Cardiac septum (tissue), 1 donor: ENCODE measurements around the gene RIT2. TPM values are rescaled to one million over a fixed set of nuclear protein-coding genes. Genes with fewer than 3 reads are reported as not detected.

Experiments used
- DNase-seq: peaks from one replicate; pipeline ENCODE4 v3.0.0-alpha.2; 2020; ENCODE audit warnings: low spot score
- intact Hi-C: fragments of 100-400 bp; cut with DNase I; formaldehyde crosslinking; loops from one replicate; pipeline ENCODE4 v1.14.0; 2022
- total RNA-seq: library from RNA; stranded (reverse); fragmentation: NEBNext Ultra II Directional; extraction: Animal tissue kit (Norgen Biotek cat#: 25700); gene quantifications from one replicate; pipeline ENCODE4 v1.2.1, GENCODE V29; 2021
- donor health status: DM: no; HTN: no; CAD: no.

The RIT2 gene
- total RNA-seq, 1 donor from 2014 or later = not detected

DNA sequence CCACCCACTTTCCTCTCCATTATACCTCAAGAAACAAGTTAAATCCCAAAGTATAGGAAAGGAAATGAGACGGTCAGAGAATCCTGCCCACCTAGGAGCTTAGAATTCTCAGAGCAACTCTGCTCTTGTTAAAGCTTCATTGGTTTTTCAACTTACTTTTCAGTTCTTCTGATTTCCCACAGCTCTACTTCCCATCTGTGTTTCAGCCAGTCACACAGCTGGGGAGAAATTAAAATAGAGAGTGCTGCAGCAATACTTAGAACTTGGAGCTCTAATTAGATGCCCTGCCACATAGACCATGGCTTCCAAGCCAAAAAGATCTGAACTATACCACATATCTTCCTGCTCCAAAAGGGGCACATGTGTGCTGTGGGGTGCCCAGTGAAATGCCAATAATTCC is 166.7 kb downstream of the RIT2 start:
- no peak for DNase-seq

DNA sequence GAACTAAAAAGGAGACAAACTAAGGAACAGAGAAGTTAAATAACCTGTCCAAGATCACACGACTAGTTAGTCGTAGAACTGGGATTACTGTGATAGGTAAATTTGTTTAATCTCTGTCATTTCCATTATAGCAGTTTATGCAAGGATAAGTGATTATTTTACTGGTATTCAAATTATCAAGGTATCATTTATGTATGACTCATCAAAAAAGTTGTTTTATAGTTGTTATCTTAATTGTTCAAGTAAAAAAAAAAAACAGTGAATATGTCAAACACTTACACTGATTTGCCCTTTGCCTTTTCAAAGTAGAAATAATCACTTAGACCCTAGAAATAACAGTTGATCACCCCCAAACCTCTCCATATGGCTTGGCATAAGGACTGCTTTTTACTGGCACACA is 173.6 kb downstream of the RIT2 start:
- no peak for DNase-seq
- intact Hi-C loops = no loop called here

More for the DNA sequence above, 166.7 kb downstream of the RIT2 start:
- intact Hi-C loops = no loop called here

DNA sequence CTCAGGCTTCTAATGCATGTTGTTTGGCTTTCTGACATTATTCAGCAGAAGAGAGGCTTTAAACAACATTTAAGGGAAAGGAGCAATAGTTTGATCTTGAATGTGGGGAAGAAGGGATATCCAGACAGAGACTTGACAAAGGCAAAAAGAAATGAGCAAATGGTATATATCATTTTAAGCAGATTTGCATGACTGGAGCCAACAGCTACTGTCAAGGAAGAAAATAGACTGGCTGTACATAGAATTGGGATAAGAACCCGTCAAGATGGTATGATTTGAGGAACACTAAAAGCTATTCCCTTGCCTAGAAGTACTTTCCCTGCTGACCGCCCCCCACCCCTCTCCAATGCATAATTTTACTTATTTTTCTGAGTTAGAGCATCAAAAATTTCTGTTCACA is 174.5 kb downstream of the RIT2 start:
- intact Hi-C loops = no loop called here
- DNase-seq = no peak

DNA sequence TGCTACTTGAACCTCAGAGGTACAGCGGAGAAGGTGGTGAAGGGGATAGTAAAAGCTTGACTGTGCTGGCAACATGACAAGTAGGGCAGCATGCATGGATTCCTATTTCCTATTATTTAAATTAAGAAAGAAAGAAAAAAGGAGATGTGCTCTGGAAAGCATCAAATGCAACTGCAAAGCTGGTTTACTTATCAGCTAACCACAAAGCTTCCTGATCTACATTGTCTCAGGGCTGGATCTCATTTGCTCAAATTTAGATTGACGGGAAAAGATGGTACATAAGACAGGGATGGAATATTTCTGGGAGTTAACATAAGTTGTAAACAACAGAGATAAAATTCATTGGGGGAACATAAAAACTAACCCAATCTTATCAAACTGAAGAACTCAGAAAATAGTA is 178.0 kb downstream of the RIT2 start:
- intact Hi-C loops = no loop called here
- no peak for DNase-seq

DNA sequence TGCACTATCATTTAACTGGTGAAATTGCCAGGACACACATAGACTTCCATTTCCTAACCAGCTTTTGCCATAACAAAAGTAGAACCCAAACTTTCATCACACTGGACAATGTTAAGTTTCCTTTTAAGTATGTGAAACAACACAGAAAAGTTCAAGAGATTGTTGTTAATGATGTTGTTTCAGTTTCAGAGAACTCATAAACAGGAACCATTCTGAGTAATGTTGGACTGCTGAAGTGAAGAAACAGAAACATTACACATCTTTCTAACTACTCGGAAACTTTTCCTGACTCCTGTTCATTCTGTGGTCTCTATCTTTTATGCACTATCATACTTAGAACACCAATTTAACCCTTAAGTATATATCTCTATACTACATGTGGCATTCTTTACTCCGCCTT is 179.2 kb downstream of the RIT2 start:
- intact Hi-C loops = no loop called here

DNA sequence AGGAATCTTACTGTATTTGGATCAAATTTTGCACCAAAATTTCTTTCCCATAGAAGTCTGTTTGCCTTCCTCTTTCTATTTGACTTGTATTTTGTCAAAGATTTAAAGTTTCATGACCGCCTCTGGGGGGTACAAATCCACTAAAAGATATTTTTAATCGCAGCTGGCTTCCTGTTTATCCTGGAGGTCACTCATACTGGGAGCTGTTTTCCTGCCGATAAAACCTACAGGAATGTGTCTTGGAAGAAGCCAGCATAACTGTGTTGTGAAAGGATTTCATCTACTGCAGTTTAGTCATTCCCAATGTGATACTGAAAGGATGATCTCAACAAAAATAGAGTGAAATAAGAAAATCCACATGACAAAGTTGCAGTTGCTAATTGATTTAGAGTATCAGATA is 184.0 kb downstream of the RIT2 start:
- intact Hi-C loops = no loop called here
- DNase-seq = no peak

More for the DNA sequence above, 179.2 kb downstream of the RIT2 start:
- DNase-seq = no peak

DNA sequence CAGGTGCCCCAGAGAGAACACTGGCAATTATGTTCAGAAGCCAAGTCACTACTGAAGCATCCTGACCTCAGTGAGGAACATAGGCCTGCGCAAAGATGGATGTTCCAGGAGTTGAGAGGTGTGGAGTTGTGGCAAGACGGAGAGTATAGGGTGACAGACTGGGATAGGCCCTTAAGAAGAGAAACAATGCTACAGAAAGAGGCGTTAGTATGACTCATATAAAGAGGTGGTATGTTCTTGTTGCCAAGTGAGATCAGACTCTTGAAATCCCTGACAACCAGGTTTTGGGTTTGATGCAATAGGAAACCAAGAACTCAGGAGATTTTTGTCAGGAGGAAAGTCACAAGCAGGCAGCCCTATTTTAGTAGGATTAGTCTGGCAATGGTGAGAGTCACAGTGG is 185.6 kb downstream of the RIT2 start:
- no peak for DNase-seq
- intact Hi-C loops = no loop called here

DNA sequence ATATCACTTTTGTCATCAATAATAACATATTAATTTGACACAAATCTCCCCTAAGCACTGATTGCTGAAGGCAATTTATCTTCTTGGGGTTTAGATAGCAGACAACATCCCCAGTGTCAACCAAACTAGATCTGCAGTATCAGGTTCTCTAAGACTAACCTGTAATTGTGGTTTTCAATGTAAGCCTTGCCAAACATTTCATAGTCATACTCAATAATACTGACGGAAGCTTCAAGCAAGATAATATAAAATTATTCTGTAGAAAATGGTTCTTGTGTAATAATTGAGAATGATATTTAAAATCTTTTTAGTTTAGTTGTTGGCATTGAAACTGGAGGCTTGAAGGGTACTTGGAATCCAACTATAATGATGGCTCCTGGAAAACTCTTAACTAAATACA is 186.3 kb downstream of the RIT2 start:
- DNase-seq = no peak
- intact Hi-C loops = no loop called here

DNA sequence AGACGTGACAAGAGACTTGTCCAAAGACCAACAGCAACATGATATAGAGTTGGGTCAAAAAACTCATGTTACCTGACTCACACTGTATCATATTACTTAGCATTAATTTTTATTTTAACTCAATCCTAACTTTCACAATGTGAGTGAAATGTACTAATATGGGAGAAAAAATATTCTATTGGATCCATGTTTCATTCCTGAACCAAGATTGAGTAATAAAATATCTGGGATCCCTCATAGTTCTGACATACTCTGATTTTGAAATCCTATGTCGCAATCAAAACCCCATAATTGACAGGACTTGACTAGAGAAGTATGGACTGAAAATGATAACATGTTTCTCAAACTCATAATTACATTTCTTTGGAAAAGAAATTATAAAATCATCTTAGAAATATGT is 190.4 kb downstream of the RIT2 start:
- DNase-seq = no peak
- intact Hi-C loops = no loop called here

DNA sequence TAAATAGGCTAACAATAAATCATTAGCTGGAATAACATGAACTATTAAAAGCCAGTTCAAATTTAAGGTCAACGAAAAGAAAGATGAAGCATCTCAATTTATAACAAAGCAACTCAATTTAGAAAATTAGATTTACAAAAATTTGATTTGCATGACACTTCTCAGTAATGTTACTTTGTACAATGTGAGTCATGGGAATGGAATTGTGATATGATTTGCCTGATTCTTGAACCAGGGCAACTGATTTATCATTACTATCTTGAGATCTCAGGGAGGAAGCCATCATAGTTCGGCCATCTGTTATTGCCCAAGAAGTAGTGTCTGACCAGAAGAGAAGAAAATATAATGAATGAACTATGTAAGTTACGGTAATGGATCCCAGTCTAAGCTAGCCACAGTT is 193.1 kb downstream of the RIT2 start:
- DNase-seq = no peak
- intact Hi-C loops = no loop called here

DNA sequence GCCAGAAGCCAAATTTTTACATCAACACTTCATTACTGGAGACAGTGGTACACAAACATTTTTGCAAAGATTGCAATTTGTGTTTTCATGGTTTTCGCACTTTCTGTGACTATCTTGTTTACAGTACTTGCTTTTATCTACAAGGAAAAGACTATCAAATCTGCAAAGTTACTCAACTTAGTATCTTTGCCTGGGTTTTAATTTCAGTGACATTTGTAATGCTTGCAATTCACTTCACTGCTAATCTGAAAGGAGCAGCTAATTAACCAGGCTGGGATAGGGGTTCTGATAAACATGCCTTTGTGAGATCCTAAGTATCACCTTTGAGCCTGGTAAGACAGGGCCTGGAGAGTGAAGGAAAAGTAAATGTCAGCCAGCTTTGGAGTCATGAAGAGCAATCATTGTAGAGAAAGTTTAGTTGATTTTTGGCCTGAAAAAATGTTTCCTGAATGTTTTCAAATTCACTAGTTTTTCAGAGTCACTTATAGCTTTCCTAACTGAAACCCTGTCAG is 194.2 kb downstream of the RIT2 start:
- intact Hi-C loops = no loop called here
- DNase-seq = no peak

DNA sequence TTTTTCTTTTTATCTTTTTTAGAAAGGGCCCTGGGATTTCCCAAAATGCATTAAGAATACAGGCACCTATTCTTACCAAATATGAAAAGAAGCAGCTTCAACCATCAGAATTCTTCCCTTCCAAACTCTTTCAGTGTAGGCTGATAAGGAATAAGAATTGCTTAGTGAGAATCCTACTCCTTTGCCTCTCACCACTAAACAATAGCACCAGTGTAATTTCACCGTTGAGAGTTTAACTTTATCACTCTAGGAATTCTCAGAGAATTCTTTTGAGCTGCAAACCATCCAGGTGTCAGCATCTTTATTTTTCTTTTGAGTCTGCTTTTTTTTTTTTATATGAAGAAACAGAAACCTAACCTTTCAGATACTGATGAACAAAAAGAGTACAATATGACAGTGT is 194.9 kb downstream of the RIT2 start:
- intact Hi-C loops = no loop called here
- DNase-seq = no peak

DNA sequence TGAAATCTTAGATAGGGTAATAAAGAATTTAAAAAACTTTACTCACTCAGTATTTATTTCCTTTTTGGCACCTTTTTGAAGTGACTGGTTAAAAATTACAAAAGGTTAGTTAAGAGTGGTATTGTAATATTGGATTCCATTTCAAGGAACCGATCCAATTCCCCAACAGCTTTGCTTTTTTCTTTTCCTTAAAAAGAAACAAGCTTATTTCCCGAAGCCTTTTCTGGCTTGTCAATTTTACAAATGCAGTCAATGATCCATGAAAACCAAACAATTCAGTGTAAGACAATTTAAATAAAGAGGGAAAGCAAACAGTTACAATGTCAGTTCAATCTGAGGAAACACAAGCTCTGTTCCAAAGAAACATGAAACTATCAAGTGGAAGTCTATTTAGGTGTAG is 200.2 kb downstream of the RIT2 start:
- DNase-seq = no peak
- intact Hi-C loops = no loop called here

DNA sequence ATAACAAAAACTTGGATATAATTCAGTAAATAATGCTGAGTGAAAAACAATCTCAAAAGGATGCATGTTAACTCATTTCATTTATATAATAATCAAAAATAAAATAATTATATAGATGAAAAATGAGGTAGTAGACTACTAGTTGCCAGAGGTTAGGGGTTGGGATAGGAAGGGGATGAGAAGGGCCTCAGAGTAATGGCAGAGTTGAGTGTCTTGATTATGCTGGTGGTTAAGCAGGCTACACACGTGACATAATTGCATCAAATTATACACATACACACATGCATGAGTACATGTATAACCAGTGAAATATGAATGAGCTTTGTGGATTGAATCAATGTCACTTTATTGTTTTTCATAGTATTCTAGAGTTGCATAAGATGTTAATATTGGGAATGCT is 201.0 kb downstream of the RIT2 start:
- intact Hi-C loops = no loop called here
- no peak for DNase-seq

DNA sequence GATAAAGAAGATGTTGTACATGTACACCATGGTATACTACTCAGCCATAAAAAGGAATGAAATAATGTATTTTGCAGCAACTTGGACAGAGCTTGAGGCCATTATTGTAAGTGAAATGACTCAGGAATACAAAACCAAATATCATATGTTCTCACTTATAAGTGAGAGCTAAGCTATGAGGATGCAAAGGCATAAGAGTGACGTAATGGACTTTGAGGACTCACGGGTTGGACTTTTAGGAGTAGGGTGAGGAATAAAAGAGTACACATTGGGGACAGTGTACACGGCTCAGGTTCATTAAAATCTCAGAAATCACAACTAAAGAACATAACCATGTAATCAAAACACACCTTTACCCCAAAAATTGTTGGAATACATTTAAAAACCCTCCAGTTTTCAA is 206.4 kb downstream of the RIT2 start:
- intact Hi-C loops = no loop called here
- DNase-seq = no peak

DNA sequence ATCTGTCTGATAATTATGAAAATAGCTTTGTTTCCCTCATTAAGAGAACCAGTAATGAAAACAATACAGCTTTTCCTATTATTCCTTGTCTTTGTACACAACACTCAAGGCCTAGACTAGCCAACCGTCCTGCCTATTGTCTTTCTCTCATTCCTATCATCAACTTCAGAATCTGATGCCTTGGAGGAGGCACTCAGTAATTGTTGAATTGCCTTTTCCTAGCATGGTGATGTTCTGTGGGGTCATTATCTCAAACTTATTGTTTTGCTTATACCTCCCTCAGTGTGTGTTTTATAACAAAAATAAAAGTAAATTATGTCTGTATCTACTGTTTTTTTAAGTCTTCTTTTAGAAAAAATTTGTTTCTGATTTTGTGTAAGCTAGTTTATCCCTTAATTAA is 208.7 kb downstream of the RIT2 start:
- DNase-seq = no peak
- intact Hi-C loops = no loop called here

DNA sequence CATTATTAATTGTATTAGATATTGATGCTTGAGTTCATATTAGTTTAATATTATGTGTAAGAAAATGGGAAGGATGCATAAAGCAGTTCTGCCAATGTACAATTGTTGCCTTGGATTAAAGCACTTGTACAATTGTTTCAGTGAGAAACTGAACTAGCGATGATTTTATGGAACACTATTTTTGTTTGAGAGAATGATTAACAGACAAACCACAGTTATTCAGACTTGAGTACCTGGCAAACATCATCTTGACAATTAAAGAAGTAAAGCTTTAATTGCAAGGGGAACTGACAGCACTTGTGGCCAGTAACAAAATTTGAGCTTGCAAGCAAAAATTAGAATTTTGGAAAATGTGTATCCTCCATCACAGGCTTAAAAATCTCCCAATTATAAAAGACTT is 214.3 kb downstream of the RIT2 start:
- DNase-seq = no peak
- intact Hi-C loops = no loop called here

DNA sequence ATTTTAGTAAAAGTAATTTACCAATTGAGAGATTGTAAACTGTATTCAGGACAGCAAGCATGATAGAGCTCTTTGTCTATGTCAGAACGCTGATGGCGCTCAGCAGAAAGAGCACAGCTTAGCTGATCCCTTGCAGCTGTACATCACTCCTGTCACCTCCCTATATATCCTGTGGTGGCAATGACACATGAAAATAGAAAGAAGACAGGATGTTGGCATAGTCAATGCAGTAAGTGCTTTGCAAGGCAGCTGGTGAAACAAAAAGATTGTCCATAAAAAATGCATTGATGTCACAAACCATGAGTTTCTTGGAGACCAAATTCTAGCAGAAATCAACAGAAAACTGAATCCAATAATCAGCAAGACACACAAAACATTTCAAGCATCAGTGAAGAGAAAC is 221.5 kb downstream of the RIT2 start:
- no peak for DNase-seq
- intact Hi-C loops = no loop called here

DNA sequence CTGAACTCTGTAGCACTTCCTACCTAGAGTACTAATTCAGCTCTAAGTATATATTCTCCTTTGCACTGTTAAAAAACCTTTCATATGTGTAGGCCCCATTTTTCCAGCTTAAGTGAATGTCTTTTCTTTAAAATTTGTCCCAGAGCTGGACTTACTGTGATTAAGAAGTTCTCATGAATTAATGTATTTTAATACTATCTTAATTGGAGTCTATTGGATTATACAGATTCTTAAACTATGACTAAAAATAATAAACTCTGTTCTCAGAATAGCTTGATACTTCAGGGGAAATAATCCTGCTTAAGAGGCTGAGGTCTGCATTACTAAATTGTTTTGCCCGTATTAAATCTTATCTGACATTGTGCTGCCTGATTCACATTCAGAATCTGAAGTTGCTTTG is 223.3 kb downstream of the RIT2 start:
- intact Hi-C loops = no loop called here
- no peak for DNase-seq

DNA sequence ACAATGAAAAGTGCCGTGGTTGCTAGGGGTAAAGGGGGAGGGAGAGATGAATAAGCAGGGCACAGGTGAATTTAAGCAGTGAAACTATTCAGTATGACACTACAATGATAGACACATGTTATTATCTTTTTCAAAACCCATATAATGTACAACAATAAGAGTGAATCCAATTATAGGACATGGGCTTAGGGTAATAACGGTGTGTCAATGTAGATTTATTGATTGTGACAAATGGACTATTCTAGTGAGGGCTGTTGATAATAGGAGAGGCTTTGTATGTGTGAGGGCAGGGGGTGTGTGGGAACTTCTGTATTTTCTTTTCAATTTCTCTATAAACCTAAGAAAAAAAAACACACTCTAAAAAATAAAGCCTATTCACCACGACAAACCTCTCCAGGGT is 223.8 kb downstream of the RIT2 start:
- intact Hi-C loops = no loop called here
- no peak for DNase-seq

DNA sequence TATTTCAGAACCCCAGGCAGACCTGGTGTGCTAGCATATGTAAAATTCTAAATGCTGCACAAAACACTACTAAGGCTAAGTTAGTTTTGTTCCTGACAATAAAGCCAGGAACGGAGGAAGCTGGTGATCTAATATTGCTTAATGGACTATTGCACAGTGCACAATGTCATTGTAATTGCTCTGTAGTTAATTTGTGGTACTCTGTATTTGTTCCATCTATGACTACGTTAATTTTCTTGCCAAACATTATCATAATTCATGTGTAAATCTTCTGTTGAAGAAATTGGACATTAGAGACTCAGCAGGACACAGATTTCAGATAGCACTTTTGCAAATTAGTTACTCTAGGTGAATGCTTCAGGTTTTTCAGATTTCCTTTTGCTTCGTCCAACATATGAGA is 232.3 kb downstream of the RIT2 start:
- DNase-seq = no peak
- intact Hi-C loops = no loop called here

DNA sequence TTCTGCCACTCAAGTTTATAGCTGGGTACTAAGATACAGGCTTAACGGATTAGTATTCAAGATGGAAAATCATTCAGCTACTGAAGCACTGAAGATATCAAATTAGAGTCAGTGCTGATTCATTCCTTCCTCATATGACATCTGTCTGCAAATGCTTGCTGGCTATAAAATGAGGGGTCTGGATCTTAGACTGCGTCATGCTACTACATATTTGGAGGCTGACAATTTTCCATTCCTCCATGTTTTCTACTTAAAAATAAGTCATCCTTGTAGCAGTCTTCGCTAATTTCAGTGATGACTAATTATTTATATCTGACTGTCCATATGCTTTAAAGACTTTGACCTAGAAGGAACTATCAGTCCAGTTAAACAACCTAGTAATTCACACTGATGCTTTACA is 233.4 kb downstream of the RIT2 start:
- DNase-seq = no peak
- intact Hi-C loops = no loop called here

DNA sequence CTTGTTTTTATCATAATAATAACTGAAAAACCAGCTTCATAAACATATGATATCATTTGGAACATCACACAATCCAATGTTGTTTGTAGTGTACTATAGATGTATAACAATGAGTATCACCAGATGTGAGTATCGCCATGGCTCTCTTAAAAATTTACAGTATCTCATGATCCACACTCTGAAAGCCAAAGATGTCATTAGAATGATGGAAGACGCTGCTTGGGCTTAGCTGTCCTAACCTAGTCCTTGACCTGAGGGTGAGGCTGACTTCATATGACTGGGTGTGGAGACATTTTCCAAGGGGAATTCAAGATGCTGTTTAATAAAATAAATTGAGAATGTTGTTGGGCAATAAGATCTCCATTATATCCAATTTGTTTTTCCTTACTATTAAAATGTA is 242.6 kb downstream of the RIT2 start:
- no peak for DNase-seq
- intact Hi-C loops = no loop called here
